HG03342 (cell line): ENCODE measurements around the gene EIF2B2.
"Not testable (repeated sequence)": the region's sequence is repeated elsewhere in the genome, so short reads cannot be mapped to it uniquely, and the experiment has no call there.

Experiments
- ATAC-seq: cut with Tn5 transposase; IDR thresholded peaks from one replicate; pipeline ENCODE4 v1.9.1; 2021; ENCODE audit warnings: mild to moderate bottlenecking, moderate library complexity; ENCODE audit not compliant: unreplicated experiment

The EIF2B2 gene

GRCh38 chr14:74988131-74988530, 14.6 kb upstream of the EIF2B2 start:
- no peak for ATAC-seq

GRCh38 chr14:74988993-74989392, 13.7 kb upstream of the EIF2B2 start:
- no peak for ATAC-seq

- ATAC-seq, result not testable (repeated sequence)
These were observed 8.5 kb upstream of the EIF2B2 start for GRCh38 chr14:74994182-74994581.

GRCh38 chr14:74995781-74996180, 6.9 kb upstream of the EIF2B2 start:
- not testable (repeated sequence) for ATAC-seq

GRCh38 chr14:75001261-75001660, 1.5 kb upstream of the EIF2B2 start:
- no peak for ATAC-seq

GRCh38 chr14:75001899-75002298, 822 bp upstream of the EIF2B2 start:
- ATAC-seq, result no peak

- no peak for ATAC-seq
These were observed 718 bp downstream of the EIF2B2 start for GRCh38 chr14:75003250-75004027.

- no peak for ATAC-seq
These were observed 2.6 kb downstream of the EIF2B2 start for GRCh38 chr14:75005357-75005756.

GRCh38 chr14:75009176-75009575, 6.5 kb downstream of the EIF2B2 start:
- no peak for ATAC-seq

GRCh38 chr14:75010472-75011093, 7.9 kb downstream of the EIF2B2 start:
- no peak for ATAC-seq

- ATAC-seq, result no peak
These were observed 8.8 kb downstream of the EIF2B2 start for GRCh38 chr14:75011356-75011994.

GRCh38 chr14:75013290-75013689, 10.6 kb downstream of the EIF2B2 start:
- no peak for ATAC-seq

- no peak for ATAC-seq
These were observed 12.8 kb downstream of the EIF2B2 start for GRCh38 chr14:75015496-75015895.

GRCh38 chr14:75016815-75017214, 14.1 kb downstream of the EIF2B2 start:
- ATAC-seq, result no peak

GRCh38 chr14:75018694-75019093, 16.0 kb downstream of the EIF2B2 start:
- ATAC-seq, result no peak

GRCh38 chr14:75022655-75023054, 19.9 kb downstream of the EIF2B2 start:
- ATAC-seq, result no peak

- no peak for ATAC-seq
These were observed 20.4 kb downstream of the EIF2B2 start for GRCh38 chr14:75023108-75023507.

- no peak for ATAC-seq
These were observed 22.4 kb downstream of the EIF2B2 start for GRCh38 chr14:75025082-75025481.

- ATAC-seq, result no peak
These were observed 23.2 kb downstream of the EIF2B2 start for GRCh38 chr14:75025876-75026275.

GRCh38 chr14:75030147-75030546, 27.4 kb downstream of the EIF2B2 start:
- no peak for ATAC-seq

- ATAC-seq, result no peak
These were observed 30.2 kb downstream of the EIF2B2 start for GRCh38 chr14:75032939-75033338.

- no peak for ATAC-seq
These were observed 37.8 kb downstream of the EIF2B2 start for GRCh38 chr14:75040507-75040906.
